Measurements from ENCODE around the gene HPN.

GRCh38 chr19:35077411-35078223 lies 36.1 kb downstream of the HPN start:
- TF ChIP-seq, protein P1, sequence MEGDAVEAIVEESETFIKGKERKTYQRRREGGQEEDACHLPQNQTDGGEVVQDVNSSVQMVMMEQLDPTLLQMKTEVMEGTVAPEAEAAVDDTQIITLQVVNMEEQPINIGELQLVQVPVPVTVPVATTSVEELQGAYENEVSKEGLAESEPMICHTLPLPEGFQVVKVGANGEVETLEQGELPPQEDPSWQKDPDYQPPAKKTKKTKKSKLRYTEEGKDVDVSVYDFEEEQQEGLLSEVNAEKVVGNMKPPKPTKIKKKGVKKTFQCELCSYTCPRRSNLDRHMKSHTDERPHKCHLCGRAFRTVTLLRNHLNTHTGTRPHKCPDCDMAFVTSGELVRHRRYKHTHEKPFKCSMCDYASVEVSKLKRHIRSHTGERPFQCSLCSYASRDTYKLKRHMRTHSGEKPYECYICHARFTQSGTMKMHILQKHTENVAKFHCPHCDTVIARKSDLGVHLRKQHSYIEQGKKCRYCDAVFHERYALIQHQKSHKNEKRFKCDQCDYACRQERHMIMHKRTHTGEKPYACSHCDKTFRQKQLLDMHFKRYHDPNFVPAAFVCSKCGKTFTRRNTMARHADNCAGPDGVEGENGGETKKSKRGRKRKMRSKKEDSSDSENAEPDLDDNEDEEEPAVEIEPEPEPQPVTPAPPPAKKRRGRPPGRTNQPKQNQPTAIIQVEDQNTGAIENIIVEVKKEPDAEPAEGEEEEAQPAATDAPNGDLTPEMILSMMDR (IDR thresholded peaks at IDR 0.05; ENCODE audit: borderline replicate concordance, extremely low read depth, low read length, poor library complexity, severe bottlenecking): no peak
- no peak for TF ChIP-seq EZH2 (IDR thresholded peaks at IDR 0.05; ENCODE audit: borderline replicate concordance, low read depth, low read length, severe bottlenecking)

Data from DND-41 (cell line).